ENCODE data around the gene UNKL. TPM values are rescaled to one million over a fixed set of nuclear protein-coding genes. Genes with fewer than 3 reads are reported as not detected.

The UNKL gene
- total RNA-seq, 1 donor from 2014 or later = 30.7 TPM

GRCh38 chr16:1350691-1351090, 63.8 kb downstream of the UNKL start:
- H3K4me1 Mint-ChIP-seq (ENCODE audit: low read depth, unreplicated experiment) = peaks cover 7% of the 10 kb centered on the region
- peak overlapping the region; percentile 83 for H3K4me3 Mint-ChIP-seq (ENCODE audit: unreplicated experiment)
- no peak overlapping the region for H3K27ac Mint-ChIP-seq (ENCODE audit: unreplicated experiment)
- TF ChIP-seq, protein P1, sequence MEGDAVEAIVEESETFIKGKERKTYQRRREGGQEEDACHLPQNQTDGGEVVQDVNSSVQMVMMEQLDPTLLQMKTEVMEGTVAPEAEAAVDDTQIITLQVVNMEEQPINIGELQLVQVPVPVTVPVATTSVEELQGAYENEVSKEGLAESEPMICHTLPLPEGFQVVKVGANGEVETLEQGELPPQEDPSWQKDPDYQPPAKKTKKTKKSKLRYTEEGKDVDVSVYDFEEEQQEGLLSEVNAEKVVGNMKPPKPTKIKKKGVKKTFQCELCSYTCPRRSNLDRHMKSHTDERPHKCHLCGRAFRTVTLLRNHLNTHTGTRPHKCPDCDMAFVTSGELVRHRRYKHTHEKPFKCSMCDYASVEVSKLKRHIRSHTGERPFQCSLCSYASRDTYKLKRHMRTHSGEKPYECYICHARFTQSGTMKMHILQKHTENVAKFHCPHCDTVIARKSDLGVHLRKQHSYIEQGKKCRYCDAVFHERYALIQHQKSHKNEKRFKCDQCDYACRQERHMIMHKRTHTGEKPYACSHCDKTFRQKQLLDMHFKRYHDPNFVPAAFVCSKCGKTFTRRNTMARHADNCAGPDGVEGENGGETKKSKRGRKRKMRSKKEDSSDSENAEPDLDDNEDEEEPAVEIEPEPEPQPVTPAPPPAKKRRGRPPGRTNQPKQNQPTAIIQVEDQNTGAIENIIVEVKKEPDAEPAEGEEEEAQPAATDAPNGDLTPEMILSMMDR (IDR thresholded peaks at IDR 0.05; ENCODE audit: partially characterized antibody, unreplicated experiment) = no peak
- DNase-seq = no peak
- peaks cover 18% of the 10 kb centered on the region for H3K27me3 Mint-ChIP-seq (ENCODE audit: unreplicated experiment)
- no peaks in the 10 kb centered on the region for H3K36me3 Mint-ChIP-seq (ENCODE audit: unreplicated experiment)
- H3K9me3 Mint-ChIP-seq (ENCODE audit: unreplicated experiment) = peaks cover 30% of the 10 kb centered on the region

DNA sequence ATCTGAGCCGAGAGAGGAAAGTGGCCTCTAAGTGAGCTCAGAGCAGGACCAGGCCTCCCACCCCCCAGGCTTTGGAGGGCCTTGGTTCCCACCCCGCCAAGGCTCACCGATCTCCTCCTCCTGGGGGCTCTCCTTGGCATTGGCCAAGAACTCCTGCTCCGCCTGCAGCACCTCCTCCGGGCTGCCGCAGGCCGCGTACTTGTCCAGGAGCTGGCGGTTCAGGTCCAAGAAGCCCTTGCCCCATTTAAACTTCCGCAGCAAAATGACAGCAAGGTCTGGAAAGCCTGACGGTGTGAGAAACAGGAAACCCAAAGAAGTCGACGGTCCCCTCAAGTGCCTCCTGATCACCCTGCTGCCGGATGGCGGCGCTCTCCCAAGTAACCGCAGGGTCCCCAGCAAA, 64.6 kb downstream of the UNKL start:
- H3K4me3 Mint-ChIP-seq (ENCODE audit: unreplicated experiment) = peak overlapping the region; percentile 83

GRCh38 chr16:1349351-1349750, 65.2 kb downstream of the UNKL start:
- H3K9me3 Mint-ChIP-seq (ENCODE audit: unreplicated experiment) = peaks cover 27% of the 10 kb centered on the region
- TF ChIP-seq, protein P1 (IDR thresholded peaks at IDR 0.05; ENCODE audit: partially characterized antibody, unreplicated experiment) = no peak
- peaks cover 5% of the 10 kb centered on the region for H3K4me1 Mint-ChIP-seq (ENCODE audit: low read depth, unreplicated experiment)
- no peaks in the 10 kb centered on the region for H3K36me3 Mint-ChIP-seq (ENCODE audit: unreplicated experiment)
- no peak overlapping the region for H3K4me3 Mint-ChIP-seq (ENCODE audit: unreplicated experiment)
- peaks cover 15% of the 10 kb centered on the region for H3K27me3 Mint-ChIP-seq (ENCODE audit: unreplicated experiment)
- no peak for DNase-seq
- no peak overlapping the region for H3K27ac Mint-ChIP-seq (ENCODE audit: unreplicated experiment)

More for the DNA sequence above, 64.6 kb downstream of the UNKL start:
- Mint-ChIP-seq H3K36me3 (ENCODE audit: unreplicated experiment) (no peaks in the 10 kb centered on the region), H3K4me1 (ENCODE audit: low read depth, unreplicated experiment) (peaks cover 5% of the 10 kb centered on the region), H3K9me3 (ENCODE audit: unreplicated experiment) (peaks cover 27% of the 10 kb centered on the region), H3K27me3 (ENCODE audit: unreplicated experiment) (peaks cover 15% of the 10 kb centered on the region), H3K27ac (ENCODE audit: unreplicated experiment) (no peak overlapping the region)
- TF ChIP-seq, protein P1 (IDR thresholded peaks at IDR 0.05; ENCODE audit: partially characterized antibody, unreplicated experiment) = no peak
- no peak for DNase-seq

DNA sequence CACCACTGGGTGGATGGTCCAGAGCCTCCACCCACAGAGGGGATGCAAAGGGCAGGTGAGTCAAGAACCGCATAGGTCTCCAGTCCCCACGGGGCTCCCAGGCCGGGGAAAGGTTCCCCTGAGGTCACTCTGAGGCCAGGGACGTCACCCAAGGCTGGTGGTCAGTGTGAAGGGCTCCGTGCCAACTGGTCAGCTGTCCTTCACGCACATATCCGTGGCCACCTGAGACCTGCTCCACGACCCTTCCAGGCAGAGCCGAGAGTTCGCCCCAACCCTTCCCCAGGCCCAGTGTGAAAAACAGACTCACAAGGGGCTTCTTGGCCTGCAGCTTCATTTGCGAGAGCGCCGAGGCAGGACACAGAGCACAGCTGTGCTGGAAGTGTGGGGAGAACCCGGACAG, 65.6 kb downstream of the UNKL start:
- Mint-ChIP-seq H3K27ac (ENCODE audit: unreplicated experiment) (no peak overlapping the region), H3K4me1 (ENCODE audit: low read depth, unreplicated experiment) (peaks cover 5% of the 10 kb centered on the region), H3K9me3 (ENCODE audit: unreplicated experiment) (peaks cover 27% of the 10 kb centered on the region), H3K36me3 (ENCODE audit: unreplicated experiment) (no peaks in the 10 kb centered on the region), H3K27me3 (ENCODE audit: unreplicated experiment) (peaks cover 14% of the 10 kb centered on the region), H3K4me3 (ENCODE audit: unreplicated experiment) (no peak overlapping the region)
- DNase-seq = no peak
- TF ChIP-seq, protein P1 (IDR thresholded peaks at IDR 0.05; ENCODE audit: partially characterized antibody, unreplicated experiment) = no peak

DNA sequence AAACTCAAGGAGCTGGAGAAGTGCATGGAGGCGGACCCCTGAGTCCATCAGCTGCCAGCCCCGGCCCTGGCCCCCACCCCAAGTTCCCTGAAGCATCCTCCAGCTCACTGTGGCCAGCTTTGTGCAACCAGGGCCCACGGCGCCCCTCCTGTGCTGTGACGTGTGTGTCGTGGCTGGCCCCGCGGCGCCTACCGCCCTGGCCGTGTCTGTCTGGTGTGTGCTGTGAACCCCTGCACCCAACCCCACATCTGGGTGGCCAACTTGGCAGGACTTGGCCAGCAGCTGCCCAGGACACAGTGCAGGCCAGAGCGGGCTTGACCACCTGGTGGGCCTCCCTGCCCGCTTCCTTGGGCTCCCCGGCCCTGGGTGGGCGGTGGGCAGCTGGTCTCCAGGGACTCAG, 66.1 kb downstream of the UNKL start:
- Mint-ChIP-seq H3K36me3 (ENCODE audit: unreplicated experiment) (no peaks in the 10 kb centered on the region), H3K4me1 (ENCODE audit: low read depth, unreplicated experiment) (peaks cover 5% of the 10 kb centered on the region), H3K4me3 (ENCODE audit: unreplicated experiment) (no peak overlapping the region), H3K27ac (ENCODE audit: unreplicated experiment) (no peak overlapping the region), H3K27me3 (ENCODE audit: unreplicated experiment) (peaks cover 13% of the 10 kb centered on the region), H3K9me3 (ENCODE audit: unreplicated experiment) (peaks cover 24% of the 10 kb centered on the region)
- TF ChIP-seq, protein P1 (IDR thresholded peaks at IDR 0.05; ENCODE audit: partially characterized antibody, unreplicated experiment) = no peak
- no peak for DNase-seq
